SK-N-SH (cell line): ENCODE measurements around the gene KANSL2. TPM values are rescaled to one million over a fixed set of nuclear protein-coding genes. Genes with fewer than 3 reads are reported as not detected.

Experiments
- CTCF ChIA-PET: fragments of 300-600, 350-600 bp; formaldehyde crosslinking; extraction: SDS; loops from one replicate; lab custom pipeline; 2021; lab: Yijun Ruan, JAX
- POLR2A ChIA-PET: fragments of 350-600 bp; sonication (Branson Sonifier 250); formaldehyde crosslinking; extraction: SDS; loops from one replicate; lab custom pipeline; 2020; ENCODE audit warnings: antibody characterized with exemption, inconsistent platforms; lab: Yijun Ruan, JAX
- DNase-seq: peaks from one replicate; pipeline ENCODE4 v3.0.0; 2012
- H2AFZ ChIP-seq: fragments of 200-600 bp; sonication (generic); 2 replicates; pipeline ENCODE4 v1.8.1; 2016; ENCODE audit warnings: antibody characterized with exemption, mild to moderate bottlenecking, low read depth
- H3F3A ChIP-seq: fragments of 200-600 bp; sonication (generic); replicated peaks from 2 replicates; pipeline ENCODE3; 2016; ENCODE audit warnings: antibody characterized with exemption, mild to moderate bottlenecking; ENCODE audit not compliant: insufficient read depth
- H3K27ac ChIP-seq, 2 experiments: fragments of 200-500 bp in 1 of 2; fragments of 200-600 bp in 1 of 2; sonication (Bioruptor generic) in 1 of 2; sonication (generic), shearing (Covaris generic) in 1 of 2; 2 replicates each; pipeline versions ENCODE4 v1.5.1 to v1.6.1; 2014 to 2016; ENCODE audit warnings: low read depth in 2 of 2, inconsistent platforms in 1 of 2, low read length in 1 of 2, mild to moderate bottlenecking in 1 of 2, mixed read lengths in 1 of 2
- H3K27me3 ChIP-seq: fragments of 200-600 bp; sonication (generic), shearing (Covaris generic); 2 replicates; pipeline ENCODE4 v1.6.1; 2016; ENCODE audit warnings: mixed run types; ENCODE audit not compliant: insufficient read depth
- H3K36me3 ChIP-seq, 2 experiments: fragments of 200-500 bp in 1 of 2; fragments of 200-600 bp in 1 of 2; sonication (Bioruptor generic) in 1 of 2; sonication (generic) in 1 of 2; replicated peaks in 1 of 2; 2 replicates each; pipeline versions ENCODE3 to v1.5.1; 2014 to 2016; ENCODE audit warnings: low read length in 1 of 2, mild to moderate bottlenecking in 1 of 2; ENCODE audit not compliant: insufficient read depth in 2 of 2, control insufficient read depth in 1 of 2
- H3K4me1 ChIP-seq, 2 experiments: fragments of 200-500 bp in 1 of 2; fragments of 200-600 bp in 1 of 2; sonication (Bioruptor generic) in 1 of 2; sonication (generic), shearing (Covaris generic) in 1 of 2; 2 replicates each; pipeline versions ENCODE4 v1.5.1 to v1.6.1; 2014 to 2016; ENCODE audit warnings: low read depth in 1 of 2, low read length in 1 of 2, mixed run types in 1 of 2; ENCODE audit not compliant: insufficient read depth in 2 of 2, control insufficient read depth in 1 of 2
- H3K4me2 ChIP-seq: fragments of 200-600 bp; sonication (generic), shearing (Covaris generic); 2 replicates; pipeline ENCODE4 v1.6.1; 2017; ENCODE audit warnings: mixed run types
- H3K4me3 ChIP-seq, 2 experiments: fragments of 200-500 bp in 1 of 2; fragments of 200-600 bp in 1 of 2; sonication (Bioruptor generic) in 1 of 2; sonication (generic), shearing (Covaris generic) in 1 of 2; 2 replicates each; pipeline versions ENCODE4 v1.5.1 to v1.8.1; 2014 to 2016; ENCODE audit warnings: low read depth in 2 of 2, inconsistent platforms in 1 of 2, low read length in 1 of 2, mild to moderate bottlenecking in 1 of 2, mixed read lengths in 1 of 2, moderate library complexity in 1 of 2
- H3K79me2 ChIP-seq: fragments of 200-600 bp; sonication (generic); 2 replicates; pipeline ENCODE4 v1.8.1; 2017; ENCODE audit warnings: mild to moderate bottlenecking; ENCODE audit not compliant: insufficient read depth
- H3K9ac ChIP-seq: fragments of 200-600 bp; sonication (generic); 2 replicates; pipeline ENCODE4 v1.6.1; 2017; ENCODE audit warnings: mixed run types
- H3K9me2 ChIP-seq: fragments of 200-600 bp; sonication (generic); 2 replicates; pipeline ENCODE4 v1.6.1; 2017; ENCODE audit warnings: mixed run types
- H3K9me3 ChIP-seq: fragments of 200-600 bp; sonication (generic); 2 replicates; pipeline ENCODE4 v1.6.1; 2017; ENCODE audit warnings: mixed run types, mild to moderate bottlenecking, moderate library complexity
- H4K20me1 ChIP-seq: fragments of 200-600 bp; sonication (generic); 2 replicates; pipeline ENCODE4 v1.6.1; 2017; ENCODE audit warnings: mild to moderate bottlenecking, mixed run types; ENCODE audit not compliant: insufficient read depth
- ELF1 ChIP-seq: IDR thresholded peaks from 2 replicates; pipeline ENCODE4 v1.4.0; 2012
- EZH2phosphoT487 ChIP-seq: fragments of 200-600 bp; sonication (generic); IDR thresholded peaks from 2 replicates; pipeline ENCODE4 v1.6.1; 2017; ENCODE audit warnings: low read depth, mixed run types, mild to moderate bottlenecking, antibody characterized with exemption, moderate library complexity, borderline replicate concordance
- FOXJ3 ChIP-seq: sonication (generic); formaldehyde crosslinking; IDR thresholded peaks from 2 replicates; pipeline ENCODE4 v1.5.1; 2020; ENCODE audit warnings: mild to moderate bottlenecking, missing genetic modification reagents
- FOXM1 ChIP-seq: IDR thresholded peaks from 2 replicates; pipeline ENCODE4 v1.4.0; 2012; ENCODE audit warnings: low read depth, mild to moderate bottlenecking
- GATA2 ChIP-seq: sonication (generic); formaldehyde crosslinking; IDR thresholded peaks from 2 replicates; pipeline ENCODE4 v1.5.0; 2020; ENCODE audit warnings: mild to moderate bottlenecking, missing genetic modification reagents
- JUND ChIP-seq: IDR thresholded peaks from 2 replicates; pipeline ENCODE4 v1.4.0; 2012
- MXI1 ChIP-seq: IDR thresholded peaks from 2 replicates; pipeline ENCODE4 v1.6.1; 2012; ENCODE audit warnings: mild to moderate bottlenecking, low read depth, low read length, improper control_type of control experiment
- POLR2AphosphoS5 ChIP-seq: IDR thresholded peaks from 2 replicates; pipeline ENCODE4 v1.6.1; 2012; ENCODE audit warnings: low read depth, low read length
- RAD21 ChIP-seq: IDR thresholded peaks from 2 replicates; pipeline ENCODE4 v1.6.1; 2012; ENCODE audit warnings: mild to moderate bottlenecking, low read length
- RCOR1 ChIP-seq: fragments of 150-350 bp; IDR thresholded peaks from 2 replicates; pipeline ENCODE4 v1.6.1; 2017; ENCODE audit warnings: antibody characterized with exemption, low read length
- RFX5 ChIP-seq: IDR thresholded peaks from 2 replicates; pipeline ENCODE4 v1.6.1; 2012; ENCODE audit warnings: mild to moderate bottlenecking, improper control_type of control experiment, low read length
- RXRA ChIP-seq: IDR thresholded peaks from 2 replicates; pipeline ENCODE4 v1.4.0; 2012; ENCODE audit warnings: low read depth, mild to moderate bottlenecking, borderline replicate concordance
- SIN3A ChIP-seq: IDR thresholded peaks from 2 replicates; pipeline ENCODE4 v1.6.1; 2012; ENCODE audit warnings: low read depth, mild to moderate bottlenecking, low read length, moderate library complexity, borderline replicate concordance
- SMC3 ChIP-seq: IDR thresholded peaks from 2 replicates; pipeline ENCODE4 v1.6.1; 2012; ENCODE audit warnings: low read depth, low read length, improper control_type of control experiment
- TAF1 ChIP-seq: IDR thresholded peaks from 2 replicates; pipeline ENCODE4 v1.6.1; 2012; ENCODE audit warnings: low read depth, mild to moderate bottlenecking, low read length, moderate library complexity, borderline replicate concordance
- USF1 ChIP-seq: IDR thresholded peaks from 2 replicates; pipeline ENCODE4 v1.4.0; 2012; ENCODE audit warnings: low read depth, borderline replicate concordance
- YY1 ChIP-seq: IDR thresholded peaks from 2 replicates; pipeline ENCODE4 v1.4.0; 2012; ENCODE audit warnings: low read depth, mild to moderate bottlenecking
- polyA plus RNA-seq, 3 experiments: library from polyadenylated mRNA; depleted of rRNA; stranded (reverse); fragments of >200 nt; gene quantifications; 2 replicates each; pipeline ENCODE4 v1.2.3, GENCODE V29; 2012
- TF ChIP-seq, protein P1 (sequence below): IDR thresholded peaks from 2 replicates; pipeline ENCODE4 v1.4.0; 2012; ENCODE audit warnings: low read depth, borderline replicate concordance
- TF ChIP-seq, protein P2 (sequence below): IDR thresholded peaks from 2 replicates; pipeline ENCODE4; 2012
- TF ChIP-seq, protein P3 (sequence below): fragments of 200-600 bp; sonication (generic); IDR thresholded peaks from 2 replicates; pipeline ENCODE4 v1.6.1; 2017; ENCODE audit warnings: antibody characterized with exemption, mild to moderate bottlenecking, moderate library complexity

The KANSL2 gene
- polyA plus RNA-seq, 1 of the 3 experiments (the other 2 are of a cell fraction) = 32.8 TPM

DNA sequence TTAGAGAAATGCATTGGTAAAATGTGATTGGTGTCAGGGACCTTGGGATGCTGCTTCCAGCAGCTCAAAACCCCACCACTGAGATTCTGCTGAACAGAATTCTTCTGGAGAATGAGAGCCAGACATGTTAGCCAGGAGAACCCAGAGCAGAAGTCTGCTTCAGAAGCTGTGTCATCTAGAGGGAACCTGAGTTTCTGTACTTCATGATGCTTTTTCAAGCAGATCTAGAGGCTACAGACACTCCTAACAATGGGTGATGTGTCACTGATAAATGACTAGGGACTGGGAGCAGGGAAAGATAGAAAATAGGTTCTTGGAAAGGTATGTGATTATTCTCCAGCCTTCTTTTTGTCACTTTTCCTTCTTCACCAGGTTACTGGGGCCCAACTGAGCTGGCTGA, 41.6 kb downstream of the KANSL2 start:
- no peak for DNase-seq
- no peaks in the 10 kb centered on the region for H3K9me3 ChIP-seq
- H3K4me1 ChIP-seq = no peaks in the 10 kb centered on the region
- ChIA-PET CTCF (no interaction called here), POLR2A (no interaction called here)
- H3K4me2 ChIP-seq = no peak overlapping the region
- no peak overlapping the region for H3K9ac ChIP-seq
- no peak overlapping the region for H2AFZ ChIP-seq
- no peak overlapping the region for H3K27ac ChIP-seq
- H3K27me3 ChIP-seq = no peaks in the 10 kb centered on the region
- TF ChIP-seq RXRA (no peak), FOXJ3 (CRISPR knock-in tag) (no peak), EZH2phosphoT487 (no peak), POLR2AphosphoS5 (no peak), RFX5 (no peak), SMC3 (no peak), MXI1 (no peak), USF1 (no peak), YY1 (no peak), GATA2 (CRISPR knock-in tag) (no peak), RCOR1 (no peak), FOXM1 (no peak), TAF1 (no peak), JUND (no peak), ELF1 (no peak), SIN3A (no peak), RAD21 (no peak)
- TF ChIP-seq, protein P1, sequence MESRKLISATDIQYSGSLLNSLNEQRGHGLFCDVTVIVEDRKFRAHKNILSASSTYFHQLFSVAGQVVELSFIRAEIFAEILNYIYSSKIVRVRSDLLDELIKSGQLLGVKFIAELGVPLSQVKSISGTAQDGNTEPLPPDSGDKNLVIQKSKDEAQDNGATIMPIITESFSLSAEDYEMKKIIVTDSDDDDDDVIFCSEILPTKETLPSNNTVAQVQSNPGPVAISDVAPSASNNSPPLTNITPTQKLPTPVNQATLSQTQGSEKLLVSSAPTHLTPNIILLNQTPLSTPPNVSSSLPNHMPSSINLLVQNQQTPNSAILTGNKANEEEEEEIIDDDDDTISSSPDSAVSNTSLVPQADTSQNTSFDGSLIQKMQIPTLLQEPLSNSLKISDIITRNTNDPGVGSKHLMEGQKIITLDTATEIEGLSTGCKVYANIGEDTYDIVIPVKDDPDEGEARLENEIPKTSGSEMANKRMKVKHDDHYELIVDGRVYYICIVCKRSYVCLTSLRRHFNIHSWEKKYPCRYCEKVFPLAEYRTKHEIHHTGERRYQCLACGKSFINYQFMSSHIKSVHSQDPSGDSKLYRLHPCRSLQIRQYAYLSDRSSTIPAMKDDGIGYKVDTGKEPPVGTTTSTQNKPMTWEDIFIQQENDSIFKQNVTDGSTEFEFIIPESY = no peak
- TF ChIP-seq, protein P2, sequence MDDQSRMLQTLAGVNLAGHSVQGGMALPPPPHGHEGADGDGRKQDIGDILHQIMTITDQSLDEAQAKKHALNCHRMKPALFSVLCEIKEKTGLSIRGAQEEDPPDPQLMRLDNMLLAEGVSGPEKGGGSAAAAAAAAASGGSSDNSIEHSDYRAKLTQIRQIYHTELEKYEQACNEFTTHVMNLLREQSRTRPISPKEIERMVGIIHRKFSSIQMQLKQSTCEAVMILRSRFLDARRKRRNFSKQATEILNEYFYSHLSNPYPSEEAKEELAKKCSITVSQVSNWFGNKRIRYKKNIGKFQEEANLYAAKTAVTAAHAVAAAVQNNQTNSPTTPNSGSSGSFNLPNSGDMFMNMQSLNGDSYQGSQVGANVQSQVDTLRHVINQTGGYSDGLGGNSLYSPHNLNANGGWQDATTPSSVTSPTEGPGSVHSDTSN = no peak
- TF ChIP-seq, protein P3, sequence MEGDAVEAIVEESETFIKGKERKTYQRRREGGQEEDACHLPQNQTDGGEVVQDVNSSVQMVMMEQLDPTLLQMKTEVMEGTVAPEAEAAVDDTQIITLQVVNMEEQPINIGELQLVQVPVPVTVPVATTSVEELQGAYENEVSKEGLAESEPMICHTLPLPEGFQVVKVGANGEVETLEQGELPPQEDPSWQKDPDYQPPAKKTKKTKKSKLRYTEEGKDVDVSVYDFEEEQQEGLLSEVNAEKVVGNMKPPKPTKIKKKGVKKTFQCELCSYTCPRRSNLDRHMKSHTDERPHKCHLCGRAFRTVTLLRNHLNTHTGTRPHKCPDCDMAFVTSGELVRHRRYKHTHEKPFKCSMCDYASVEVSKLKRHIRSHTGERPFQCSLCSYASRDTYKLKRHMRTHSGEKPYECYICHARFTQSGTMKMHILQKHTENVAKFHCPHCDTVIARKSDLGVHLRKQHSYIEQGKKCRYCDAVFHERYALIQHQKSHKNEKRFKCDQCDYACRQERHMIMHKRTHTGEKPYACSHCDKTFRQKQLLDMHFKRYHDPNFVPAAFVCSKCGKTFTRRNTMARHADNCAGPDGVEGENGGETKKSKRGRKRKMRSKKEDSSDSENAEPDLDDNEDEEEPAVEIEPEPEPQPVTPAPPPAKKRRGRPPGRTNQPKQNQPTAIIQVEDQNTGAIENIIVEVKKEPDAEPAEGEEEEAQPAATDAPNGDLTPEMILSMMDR = no peak
- H4K20me1 ChIP-seq = no peaks in the 10 kb centered on the region
- H3K79me2 ChIP-seq = no peaks in the 10 kb centered on the region
- peaks cover 2 to 14% of the 10 kb centered on the region in 2 experiments for H3K36me3 ChIP-seq
- H3K9me2 ChIP-seq = no peaks in the 10 kb centered on the region
- H3K4me3 ChIP-seq = no peak overlapping the region
- no peaks in the 10 kb centered on the region for H3F3A ChIP-seq
